ENCODE measurements around the gene JARID2. TPM values are rescaled to one million over a fixed set of nuclear protein-coding genes. Genes with fewer than 3 reads are reported as not detected.

Gene JARID2
- total and polyA plus RNA-seq, 7 donors: 1.1 to 16.1 (median 4.9) TPM

- ATAC-seq (peak in 3 of 4 donors; percentile 37 to 68 (median 54)), DNase-seq (no peak)
- H3K27me3 ChIP-seq (ENCODE audit: insufficient read depth in 3 of 3, low read length in 2 of 3): no peaks in the 10 kb centered on the region
- H3K27ac ChIP-seq: no peak overlapping the region
- no peak for TF ChIP-seq CTCF (IDR thresholded peaks at IDR 0.05)
- H3K4me3 ChIP-seq: no peak overlapping the region
- no peaks in the 10 kb centered on the region for H3K36me3 ChIP-seq (ENCODE audit: insufficient read depth in 1 of 2, low read depth in 1 of 2)
- WGBS, 3 donors: 82 to 98% (median 85%) methylated on average over 2 of the region's 2 CpGs
- H3K4me1 ChIP-seq: peaks cover 77% of the 10 kb centered on the region
- intact Hi-C loops (cut with DNase I): loop anchor here in 1 of 2 donors (10.0 kb wide), 1 partner anchor 118 kb away; no protein-coding TSS in a partner anchor
- no peaks in the 10 kb centered on the region for H3K9me3 ChIP-seq
These were observed 127.1 kb downstream of the JARID2 start for GRCh38 chr6:15372932-15373331.

- Histone ChIP-seq H3K9me3 (no peaks in the 10 kb centered on the region), H3K4me1 (peaks cover 72% of the 10 kb centered on the region), H3K36me3 (ENCODE audit: insufficient read depth in 1 of 2, low read depth in 1 of 2) (no peaks in the 10 kb centered on the region), H3K27me3 (ENCODE audit: insufficient read depth in 3 of 3, low read length in 2 of 3) (no peaks in the 10 kb centered on the region), H3K4me3 (no peak overlapping the region), H3K27ac (no peak overlapping the region)
- DNase-seq: no peak
- no peak for TF ChIP-seq CTCF (IDR thresholded peaks at IDR 0.05)
- no peak for ATAC-seq
- intact Hi-C loops (cut with DNase I): loop anchor here in 1 of 2 donors (10.0 kb wide), 1 partner anchor 119 kb away; no protein-coding TSS in a partner anchor
- WGBS, 3 donors: 81 to 92% (median 84%) methylated on average over 7 of the region's 7 CpGs
These were observed 128.2 kb downstream of the JARID2 start for GRCh38 chr6:15374119-15374518.

GRCh38 chr6:15375018-15375417 lies 129.1 kb downstream of the JARID2 start:
- Histone ChIP-seq H3K9me3 (no peaks in the 10 kb centered on the region), H3K4me1 (peaks cover 69% of the 10 kb centered on the region), H3K36me3 (ENCODE audit: insufficient read depth in 1 of 2, low read depth in 1 of 2) (no peaks in the 10 kb centered on the region), H3K27ac (no peak overlapping the region), H3K4me3 (no peak overlapping the region), H3K27me3 (ENCODE audit: insufficient read depth in 3 of 3, low read length in 2 of 3) (no peaks in the 10 kb centered on the region)
- TF ChIP-seq CTCF (IDR thresholded peaks at IDR 0.05): no peak
- intact Hi-C loops (cut with DNase I): loop anchor here in 1 of 2 donors (10.0 kb wide), 1 partner anchor 120 kb away; no protein-coding TSS in a partner anchor
- no peak for ATAC-seq
- 64 to 96% (median 90%) methylated on average over 2 of the region's 2 CpGs for WGBS, 3 donors
- no peak for DNase-seq

- Histone ChIP-seq H3K4me1 (peaks cover 63% of the 10 kb centered on the region), H3K27ac (peak overlapping the region; percentile 19), H3K4me3 (no peak overlapping the region), H3K9me3 (no peaks in the 10 kb centered on the region), H3K27me3 (ENCODE audit: insufficient read depth in 3 of 3, low read length in 2 of 3) (no peaks in the 10 kb centered on the region), H3K36me3 (ENCODE audit: insufficient read depth in 1 of 2, low read depth in 1 of 2) (no peaks in the 10 kb centered on the region)
- intact Hi-C loops (cut with DNase I): loop anchor here in 1 of 2 donors (10.0 kb wide), 1 partner anchor 121 kb away; no protein-coding TSS in a partner anchor
- no peak for TF ChIP-seq CTCF (IDR thresholded peaks at IDR 0.05)
- ATAC-seq (no peak), DNase-seq (no peak)
- WGBS, 3 donors: 81 to 88% (median 82%) methylated on average over 4 of the region's 4 CpGs
These were observed 129.9 kb downstream of the JARID2 start for GRCh38 chr6:15375638-15376290.
